Glutamatergic neuron (in vitro differentiated cells): ENCODE results near the gene NUDCD3. TPM values are rescaled to one million over a fixed set of nuclear protein-coding genes. Genes with fewer than 3 reads are reported as not detected.

Experiments
- DNase-seq: peaks from one replicate; pipeline ENCODE4 v3.0.0; 2022
- H3K27ac Mint-ChIP-seq: one replicate; pipeline ENCODE4 v1.8.0; 2020; ENCODE audit warnings: mild to moderate bottlenecking, mixed read lengths, inconsistent platforms; ENCODE audit not compliant: unreplicated experiment
- H3K27me3 Mint-ChIP-seq: one replicate; pipeline ENCODE4 v1.8.0; 2020; ENCODE audit warnings: mild to moderate bottlenecking, moderate library complexity, mixed read lengths, inconsistent platforms; ENCODE audit not compliant: unreplicated experiment
- H3K36me3 Mint-ChIP-seq: one replicate; pipeline ENCODE4 v1.8.0; 2020; ENCODE audit warnings: mild to moderate bottlenecking, mixed read lengths, inconsistent platforms; ENCODE audit not compliant: unreplicated experiment
- H3K4me1 Mint-ChIP-seq: one replicate; pipeline ENCODE4 v1.8.0; 2020; ENCODE audit warnings: mild to moderate bottlenecking, low read depth, mixed read lengths, inconsistent platforms; ENCODE audit not compliant: unreplicated experiment
- H3K4me3 Mint-ChIP-seq: one replicate; pipeline ENCODE4 v1.8.0; 2020; ENCODE audit warnings: mild to moderate bottlenecking, mixed read lengths, inconsistent platforms; ENCODE audit not compliant: unreplicated experiment
- H3K9me3 Mint-ChIP-seq: one replicate; pipeline ENCODE4 v1.8.0; 2020; ENCODE audit warnings: mild to moderate bottlenecking, moderate library complexity, mixed read lengths, inconsistent platforms; ENCODE audit not compliant: unreplicated experiment
- CTCF ChIP-seq: fragments of 200-600 bp; sonication (generic); IDR thresholded peaks from one replicate; pipeline ENCODE4 v1.5.0; 2021; ENCODE audit not compliant: partially characterized antibody, unreplicated experiment
- total RNA-seq: library from RNA; stranded (reverse); fragmentation: NEBNext Ultra II Directional; extraction: Animal tissue kit (Norgen Biotek cat#: 25700); gene quantifications from one replicate; pipeline ENCODE4 v1.2.1, GENCODE V29; 2021; ENCODE audit not compliant: unreplicated experiment

NUDCD3 gene
- total RNA-seq, 1 donor from 2014 or later, result 151 TPM

DNA sequence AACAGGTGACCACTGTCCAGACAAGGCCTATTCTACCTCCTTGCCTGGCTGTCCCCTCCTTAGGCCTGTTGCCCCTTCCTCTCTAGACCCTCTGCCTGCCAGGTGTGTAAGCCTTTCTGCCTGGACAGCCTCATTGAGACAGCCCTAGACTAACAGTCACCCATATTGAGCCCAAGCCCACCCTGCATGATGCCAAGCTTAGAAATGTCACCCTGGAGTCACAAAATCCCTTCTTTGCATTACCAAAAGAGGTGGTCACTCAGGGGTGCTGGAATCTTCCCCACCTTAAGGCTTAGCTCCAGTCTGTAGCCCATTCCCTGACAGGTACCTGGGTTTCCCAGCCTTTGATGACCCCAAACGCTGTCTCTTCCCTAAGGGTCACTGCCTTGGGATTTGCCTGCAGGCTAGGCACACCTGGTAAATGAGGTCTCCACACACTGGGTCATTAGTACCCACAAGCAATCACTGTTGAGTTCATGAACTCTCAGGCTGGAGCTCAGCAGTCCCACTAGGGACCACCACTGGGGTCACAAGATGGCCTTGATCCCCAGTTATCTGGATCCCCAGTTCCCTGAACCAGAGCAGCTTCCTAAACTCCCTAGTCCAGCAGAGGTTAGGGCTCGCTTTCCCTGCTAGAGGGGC is 110.1 kb downstream of the NUDCD3 start:
- Mint-ChIP-seq H3K27ac (no peak overlapping the region), H3K9me3 (peaks cover 5% of the 10 kb centered on the region), H3K4me1 (peaks cover 2% of the 10 kb centered on the region), H3K27me3 (peaks cover 7% of the 10 kb centered on the region), H3K36me3 (peaks cover 7% of the 10 kb centered on the region), H3K4me3 (no peak overlapping the region)
- DNase-seq, result no peak
- TF ChIP-seq CTCF, result no peak

GRCh38 chr7:44379366-44380188 is 110.9 kb downstream of the NUDCD3 start:
- no peak for DNase-seq
- Mint-ChIP-seq H3K4me1 (peaks cover 2% of the 10 kb centered on the region), H3K9me3 (peaks cover 2% of the 10 kb centered on the region), H3K27me3 (peaks cover 5% of the 10 kb centered on the region), H3K27ac (no peak overlapping the region), H3K4me3 (no peak overlapping the region), H3K36me3 (no peaks in the 10 kb centered on the region)
- TF ChIP-seq CTCF, result no peak

DNA sequence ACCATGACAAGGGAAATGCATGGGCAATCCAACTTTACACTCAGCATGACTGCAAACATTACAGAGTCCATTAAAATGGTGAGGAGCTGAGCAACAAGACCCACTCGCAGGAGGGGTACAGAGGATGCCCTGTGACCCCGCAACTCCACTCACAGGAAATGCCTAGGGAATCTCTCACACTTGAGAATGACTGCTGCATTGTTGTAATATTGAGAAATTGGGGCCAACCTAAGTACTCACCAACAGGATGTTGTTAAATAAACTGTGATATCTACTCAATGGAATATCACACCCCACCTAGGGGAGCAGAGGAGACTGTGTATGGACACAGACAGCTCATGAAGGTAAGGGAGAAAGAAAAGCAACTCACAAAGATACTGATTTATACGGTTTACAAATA is 111.7 kb downstream of the NUDCD3 start:
- H3K27ac Mint-ChIP-seq, result no peak overlapping the region
- no peak overlapping the region for H3K4me3 Mint-ChIP-seq
- peaks cover 5% of the 10 kb centered on the region for H3K27me3 Mint-ChIP-seq
- H3K4me1 Mint-ChIP-seq, result peaks cover 2% of the 10 kb centered on the region
- H3K9me3 Mint-ChIP-seq, result peaks cover 2% of the 10 kb centered on the region
- no peaks in the 10 kb centered on the region for H3K36me3 Mint-ChIP-seq
- no peak for DNase-seq
- TF ChIP-seq CTCF, result no peak

DNA sequence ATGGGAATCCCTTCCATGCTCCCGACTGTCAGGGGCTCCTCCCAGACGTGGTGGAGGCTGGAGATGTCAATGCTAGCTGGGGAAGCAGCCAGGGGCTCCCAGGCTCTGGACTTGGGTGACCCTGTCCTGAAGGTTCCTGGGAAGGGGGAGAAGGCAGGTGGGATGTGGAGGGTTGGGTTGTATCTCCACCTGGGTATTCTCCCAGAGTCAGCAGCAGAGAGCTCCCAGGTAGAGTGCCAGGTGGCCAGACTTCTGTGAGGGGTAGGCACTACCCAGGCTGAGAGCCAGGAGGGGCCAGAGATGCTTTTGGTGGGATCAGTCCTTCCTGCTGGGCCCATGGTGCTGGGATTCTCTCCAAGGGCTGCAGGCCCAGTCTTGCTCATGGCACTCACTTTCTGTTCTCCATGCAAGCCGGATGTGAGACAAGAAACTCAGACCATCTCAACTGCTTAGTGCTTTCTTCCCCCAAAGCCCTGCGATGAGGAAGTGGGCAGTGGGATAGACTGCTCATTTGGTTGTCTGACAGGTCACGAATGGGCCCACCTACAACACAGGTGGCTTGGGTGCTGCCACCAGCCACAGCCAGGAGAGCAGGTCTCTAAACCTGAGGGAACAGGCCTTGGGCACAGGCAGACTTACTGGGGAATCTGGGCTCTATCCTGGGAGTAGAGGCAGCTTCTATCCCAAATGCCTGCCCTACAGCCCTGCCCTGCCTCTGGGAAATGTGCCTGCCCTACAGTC is 112.6 kb downstream of the NUDCD3 start:
- no peak for DNase-seq
- peaks cover 2% of the 10 kb centered on the region for H3K9me3 Mint-ChIP-seq
- no peak overlapping the region for H3K4me3 Mint-ChIP-seq
- H3K27ac Mint-ChIP-seq, result no peak overlapping the region
- no peaks in the 10 kb centered on the region for H3K4me1 Mint-ChIP-seq
- H3K36me3 Mint-ChIP-seq, result no peaks in the 10 kb centered on the region
- H3K27me3 Mint-ChIP-seq, result peaks cover 7% of the 10 kb centered on the region
- TF ChIP-seq CTCF, result no peak
